ENCODE results near the gene UBAC1. TPM values are rescaled to one million over a fixed set of nuclear protein-coding genes. Genes with fewer than 3 reads are reported as not detected.

Gene UBAC1
- total RNA-seq, 1 experiment from 2014 or later: 54.8 TPM

DNA sequence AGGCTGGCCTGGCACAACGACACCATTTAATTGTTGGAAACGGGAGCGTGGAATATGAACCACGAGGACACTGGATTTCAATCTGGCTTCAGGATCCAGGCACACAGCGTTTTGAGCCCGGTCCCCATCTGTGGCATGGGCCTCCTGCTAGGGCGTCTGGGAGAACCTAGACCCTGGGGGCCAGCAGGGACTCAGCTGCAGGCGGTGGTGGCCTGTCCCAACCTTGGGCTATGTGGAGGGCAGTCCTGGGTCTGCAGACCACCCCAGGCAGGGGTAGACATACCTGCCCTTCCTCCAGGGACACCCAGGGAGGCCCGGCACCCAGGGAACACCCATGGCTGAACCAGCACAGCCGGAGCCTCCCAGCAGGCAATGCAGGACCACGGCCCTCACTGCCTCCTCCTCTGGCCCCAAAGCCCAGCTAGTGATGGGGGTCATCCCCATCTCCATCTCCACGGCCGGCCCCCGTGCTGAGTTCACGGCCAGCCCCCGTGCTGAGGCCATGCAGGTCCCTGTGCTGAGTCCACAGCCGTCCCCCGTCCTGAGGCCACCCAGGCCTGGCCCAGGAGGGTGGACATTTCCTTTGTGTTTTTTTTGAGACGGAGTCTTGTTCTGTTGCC lies 18.5 kb upstream of the UBAC1 start:
- Histone ChIP-seq H3K36me3 (ENCODE audit: control insufficient read depth in 1 of 2, insufficient read depth in 2 of 2, low read length in 2 of 2) (no peaks in the 10 kb centered on the region), H3K4me2 (ENCODE audit: low read length) (no peak overlapping the region), H3K79me2 (ENCODE audit: insufficient read depth, low read length) (no peaks in the 10 kb centered on the region), H3K9me2 (ENCODE audit: insufficient read depth) (no peaks in the 10 kb centered on the region), H3K27me3 (ENCODE audit: insufficient read depth, low read length) (no peaks in the 10 kb centered on the region), H3K4me1 (ENCODE audit: control insufficient read depth in 1 of 2, insufficient read depth in 2 of 2, low read length in 2 of 2) (no peaks in the 10 kb centered on the region), H2AFZ (ENCODE audit: low read depth, low read length, poor library complexity, severe bottlenecking) (no peak overlapping the region), H4K20me1 (ENCODE audit: insufficient read depth) (no peaks in the 10 kb centered on the region), H3K4me3 (replicated peaks in 1 of 2; ENCODE audit: low read depth in 1 of 2, low read length in 2 of 2) (no peak overlapping the region), H3K9ac (ENCODE audit: low read length) (no peak overlapping the region), H3K27ac (ENCODE audit: low read depth, low read length) (no peak overlapping the region), H3K9me3 (ENCODE audit: control insufficient read depth in 1 of 2, insufficient read depth in 1 of 2, low read depth in 1 of 2, low read length in 2 of 2) (no peaks in the 10 kb centered on the region)
- ATAC-seq (no peak), DNase-seq (ENCODE audit: low read depth, low spot score) (no peak)
- POLR2A ChIA-PET: no interaction called here
- intact Hi-C loops (cut with micrococcal nuclease): no loop called here
- RAD21 ChIA-PET (ENCODE audit: low non-redundant PET in 1 of 2, low total read pairs in 2 of 2, uncharacterized antibody in 2 of 2, unreplicated experiment in 2 of 2): no interaction called here
- no TSS peak for BruUV-seq (replicated peaks)
- CTCF ChIA-PET: interaction anchor here (0.6 kb wide), 1 partner anchor 110 kb away, joined by 3 read pairs; no protein-coding TSS in a partner anchor
- TF ChIP-seq SRF (IDR thresholded peaks at IDR 0.05; ENCODE audit: low read depth) (no peak), RAD21 (IDR thresholded peaks at IDR 0.05; ENCODE audit: low read depth) (no peak), CBX3 (IDR thresholded peaks at IDR 0.05; ENCODE audit: low read depth) (no peak), ZFX (IDR thresholded peaks at IDR 0.05) (no peak), POLR2A (IDR thresholded peaks at IDR 0.05; ENCODE audit: borderline replicate concordance, extremely low read depth, insufficient read depth, insufficient read length) (no peak), ZBTB33 (IDR thresholded peaks at IDR 0.05; ENCODE audit: extremely low read depth, insufficient replicate concordance, low read length) (no peak), MAX (IDR thresholded peaks at IDR 0.05) (no peak), JUND (IDR thresholded peaks at IDR 0.05) (no peak)
